HG03025 (cell line): Measurements from ENCODE around the gene TJAP1.
"Not testable (repeated sequence)": the region's sequence is repeated elsewhere in the genome, so short reads cannot be mapped to it uniquely, and the experiment has no call there.

Experiments
- ATAC-seq: cut with Tn5 transposase; IDR thresholded peaks from one replicate; pipeline ENCODE4 v1.9.1; 2021; ENCODE audit warnings: mild to moderate bottlenecking, moderate library complexity; ENCODE audit not compliant: unreplicated experiment, low FRiP score

Gene TJAP1

GRCh38 chr6:43476746-43477145, 624 bp upstream of the TJAP1 start:
- ATAC-seq, result no peak

GRCh38 chr6:43478008-43478372, 620 bp downstream of the TJAP1 start:
- ATAC-seq, result no peak

- ATAC-seq, result no peak
Measured at GRCh38 chr6:43481075-43481474, 3.7 kb downstream of the TJAP1 start.

DNA sequence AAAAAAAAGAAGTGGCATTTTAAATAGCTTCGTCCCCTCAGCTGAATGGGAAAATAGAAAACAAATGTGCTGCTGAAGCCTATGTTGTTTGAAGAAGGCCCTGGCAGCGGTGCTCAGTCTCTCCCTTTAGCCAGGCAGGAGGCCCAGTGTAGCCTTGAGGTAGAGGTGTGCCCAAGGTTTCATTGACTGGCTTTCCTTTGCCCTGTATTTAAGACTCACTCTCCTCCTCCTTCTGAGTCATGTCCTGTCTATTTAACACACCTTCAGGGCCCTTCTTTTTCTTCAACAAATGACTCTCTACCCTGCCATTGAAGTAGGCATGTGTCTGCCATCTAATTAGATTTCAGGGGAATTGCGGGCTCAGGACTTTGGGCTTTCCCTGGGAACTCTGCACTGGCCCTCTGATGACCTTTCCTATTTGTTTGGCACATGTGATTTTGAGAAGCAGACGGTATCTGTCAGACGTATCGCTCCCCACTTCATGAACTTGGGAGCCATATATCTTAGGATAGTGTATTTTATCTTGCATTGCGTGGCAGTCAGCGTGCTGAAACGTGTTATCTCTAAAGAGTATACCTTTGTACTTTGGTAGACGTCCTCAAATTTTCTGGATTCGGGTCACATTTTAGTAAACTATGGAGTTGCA, 4.3 kb downstream of the TJAP1 start:
- ATAC-seq, result no peak

DNA sequence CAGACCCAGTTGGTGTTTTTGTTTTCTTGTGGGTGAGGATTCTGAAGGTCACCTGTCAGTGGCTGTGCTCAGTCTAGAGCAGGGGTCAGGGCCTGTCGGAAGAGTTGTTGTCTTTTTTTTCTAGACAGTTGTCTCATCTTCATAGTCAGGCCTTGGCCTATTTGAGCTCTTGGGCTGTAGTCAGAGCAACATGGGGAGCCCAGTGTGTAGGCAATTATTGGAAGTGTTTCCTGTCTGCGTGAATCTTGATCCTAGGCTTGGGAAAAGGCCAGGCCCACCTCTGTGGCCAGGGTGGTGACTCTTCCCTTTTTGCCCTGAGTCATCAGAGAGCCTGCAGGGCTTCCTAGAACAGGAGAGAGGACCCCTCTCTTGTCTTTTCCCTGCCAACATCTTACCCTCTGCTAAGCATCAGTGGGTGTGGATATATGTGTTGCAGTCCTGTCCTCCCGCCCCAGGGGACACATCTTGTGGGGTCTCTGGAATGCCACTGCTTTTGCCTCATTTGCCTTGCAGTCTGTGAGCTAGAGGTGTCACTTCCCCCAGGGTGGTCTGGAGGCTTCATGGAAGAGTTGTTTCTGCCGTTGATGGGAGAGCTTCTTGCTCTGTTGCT, 11.4 kb downstream of the TJAP1 start:
- ATAC-seq, result no peak

DNA sequence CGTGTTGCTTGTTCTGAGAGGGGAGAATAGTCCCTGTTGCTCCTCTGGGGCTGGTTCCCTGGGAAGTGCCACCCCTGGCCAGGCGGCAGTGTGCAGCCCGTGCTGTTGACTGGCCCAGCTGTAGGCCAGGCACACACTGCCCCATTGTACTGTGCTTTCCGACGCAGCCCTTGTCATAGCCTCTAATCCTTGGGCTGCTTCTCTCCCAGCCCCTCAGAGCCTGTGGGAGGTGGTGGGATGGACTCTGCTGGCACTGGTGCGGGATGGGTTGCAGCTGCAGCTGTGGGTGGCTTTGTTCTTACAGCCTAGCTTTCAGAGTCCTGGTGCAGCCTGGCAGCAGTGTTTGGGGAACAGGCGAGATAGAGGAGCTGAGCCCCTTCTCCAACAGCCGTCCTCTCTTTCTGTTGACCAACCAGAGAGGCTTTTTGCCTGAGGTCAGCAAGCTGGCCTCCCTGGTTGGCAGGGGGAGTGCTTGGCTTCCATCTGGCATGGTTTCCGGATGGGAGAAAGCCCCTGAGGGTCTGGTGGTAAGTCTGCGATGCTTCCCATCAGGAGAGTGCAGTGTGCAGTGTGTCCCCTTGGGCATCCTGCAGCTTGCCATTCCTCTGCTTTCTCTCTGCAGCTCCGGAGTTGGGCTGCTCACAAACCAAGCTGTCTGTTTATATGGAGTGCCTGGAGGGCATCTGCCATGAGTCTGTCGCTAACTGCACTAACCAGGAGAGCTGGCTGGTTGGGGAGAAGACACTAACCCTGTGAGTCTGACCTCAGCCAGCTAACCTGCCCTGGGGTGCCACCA, 12.1 kb downstream of the TJAP1 start:
- no peak for ATAC-seq

DNA sequence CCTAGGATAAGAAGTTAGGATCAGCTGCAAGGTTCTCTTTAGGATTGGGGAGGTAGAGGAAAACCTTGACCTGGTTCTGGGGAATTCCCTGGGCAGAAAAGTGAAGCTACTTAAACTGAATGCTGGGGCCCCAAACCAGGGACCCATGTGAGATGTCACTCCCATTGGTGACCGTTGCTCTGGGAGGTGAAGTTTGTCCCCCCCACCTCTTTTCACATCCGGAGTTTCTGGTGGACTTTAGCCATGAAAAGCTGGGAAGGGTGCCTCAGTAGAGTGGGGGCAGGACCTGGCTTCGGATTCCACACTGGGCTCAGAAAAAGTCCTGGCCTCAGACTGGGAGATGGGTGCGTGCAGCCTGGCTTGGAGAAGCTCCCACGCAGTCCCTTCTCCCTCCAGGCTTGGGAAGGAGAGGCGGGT, 13.2 kb downstream of the TJAP1 start:
- no peak for ATAC-seq

DNA sequence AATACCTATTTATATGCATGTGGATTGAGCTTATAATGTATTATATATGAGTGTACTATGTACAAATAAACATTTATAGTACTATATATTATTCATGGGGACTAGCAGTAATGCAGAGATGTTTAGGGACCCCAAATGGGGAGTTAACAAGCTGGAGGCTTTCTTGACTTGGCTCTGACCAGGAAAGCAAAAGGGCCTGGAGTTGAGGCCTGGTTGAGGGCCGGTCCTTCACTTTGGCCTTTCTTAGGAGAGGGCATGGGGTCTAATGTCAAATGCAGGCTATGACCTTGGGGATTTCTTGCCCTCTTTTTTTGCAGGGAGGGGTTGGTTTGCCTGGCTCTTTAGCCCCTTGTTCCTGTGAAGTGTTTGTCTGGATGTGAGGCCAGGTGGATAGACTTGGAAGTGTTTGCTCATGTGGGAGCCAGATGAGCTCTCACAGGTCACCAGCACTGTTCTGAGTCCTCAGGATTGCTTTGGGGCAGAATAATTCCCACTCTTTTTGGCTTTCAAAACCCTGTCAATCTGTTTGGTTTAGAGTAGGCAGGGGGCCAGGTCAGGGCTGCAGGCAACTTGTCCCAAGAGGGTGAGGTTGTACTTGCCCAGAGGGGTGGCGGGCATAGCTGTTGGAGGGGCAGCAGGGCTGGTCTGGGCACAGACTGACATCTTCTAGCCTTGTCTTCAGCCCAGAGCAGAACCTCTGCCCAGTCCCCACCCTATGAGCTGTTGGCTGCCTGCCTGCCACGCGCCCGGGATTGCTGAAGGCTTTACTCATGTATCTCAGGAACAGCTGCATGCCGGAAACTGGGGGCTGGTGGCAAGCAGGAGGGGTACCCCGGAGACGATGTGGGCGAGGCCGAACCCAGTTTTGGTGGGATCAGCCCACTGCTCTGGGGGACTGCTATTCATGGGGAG, 14.6 kb downstream of the TJAP1 start:
- ATAC-seq, result no peak

- ATAC-seq, result no peak
Measured at GRCh38 chr6:43492673-43493072, 15.3 kb downstream of the TJAP1 start.

- ATAC-seq, result no peak
Measured at GRCh38 chr6:43493230-43493629, 15.9 kb downstream of the TJAP1 start.

DNA sequence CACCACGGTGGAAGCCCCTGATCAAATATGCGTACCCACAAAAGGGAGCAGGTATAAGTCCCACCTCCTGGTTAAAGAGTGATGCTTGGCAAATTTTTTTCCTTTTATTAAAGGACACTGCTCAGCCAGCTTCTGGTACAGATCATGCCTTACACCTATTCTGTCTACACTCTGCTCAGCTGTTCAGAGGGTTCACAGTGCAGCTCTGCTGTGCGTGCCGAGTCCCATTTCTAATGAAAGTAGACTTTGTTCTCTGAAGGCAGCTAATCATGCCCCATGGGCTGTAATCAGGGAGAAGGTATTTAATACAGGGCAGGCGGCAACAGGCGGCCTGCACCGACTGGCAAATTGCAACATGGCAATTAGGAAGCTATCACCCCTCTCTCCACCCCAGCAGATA, 16.5 kb downstream of the TJAP1 start:
- ATAC-seq, result no peak

GRCh38 chr6:43494321-43494720, 17.0 kb downstream of the TJAP1 start:
- no peak for ATAC-seq

- no peak for ATAC-seq
Measured at GRCh38 chr6:43494766-43495165, 17.4 kb downstream of the TJAP1 start.

GRCh38 chr6:43495409-43495941, 18.1 kb downstream of the TJAP1 start:
- ATAC-seq, result no peak

GRCh38 chr6:43496370-43497128, 19.2 kb downstream of the TJAP1 start:
- no peak for ATAC-seq

DNA sequence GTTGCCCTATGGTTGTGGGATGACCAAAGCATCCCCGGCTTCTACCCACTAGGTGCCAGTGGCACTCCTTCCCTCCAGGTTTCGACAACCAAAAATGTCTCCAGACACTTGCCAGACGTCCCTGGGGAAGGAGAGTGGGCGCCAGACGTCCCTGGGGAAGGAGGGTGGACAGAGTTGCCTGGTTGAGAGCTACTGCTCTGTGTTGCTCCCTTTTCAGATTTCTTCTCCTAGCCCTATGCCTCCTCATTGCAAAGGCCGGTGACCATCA, 19.7 kb downstream of the TJAP1 start:
- no peak for ATAC-seq

- ATAC-seq, result no peak
Measured at GRCh38 chr6:43497689-43498088, 20.3 kb downstream of the TJAP1 start.

DNA sequence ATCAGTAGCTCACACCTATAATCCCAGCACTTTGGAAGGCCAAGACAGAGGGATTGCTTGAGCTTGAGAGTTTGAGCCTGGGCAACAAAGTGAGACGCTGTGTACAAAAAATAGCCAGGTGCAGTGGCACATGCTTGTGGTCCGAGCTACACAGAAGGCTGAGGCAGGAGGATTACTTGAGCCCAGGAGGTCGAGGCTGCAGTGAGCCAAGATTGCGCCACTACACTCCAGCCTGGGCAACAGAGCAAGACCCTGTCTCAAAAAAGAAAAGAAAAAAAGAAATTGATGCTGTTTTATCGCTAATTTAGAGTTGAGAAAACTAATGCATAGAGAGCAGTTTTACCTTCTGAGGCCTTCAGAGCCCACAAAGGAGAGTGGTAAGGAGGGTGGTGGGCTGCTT, 20.9 kb downstream of the TJAP1 start:
- ATAC-seq, result not testable (repeated sequence)

DNA sequence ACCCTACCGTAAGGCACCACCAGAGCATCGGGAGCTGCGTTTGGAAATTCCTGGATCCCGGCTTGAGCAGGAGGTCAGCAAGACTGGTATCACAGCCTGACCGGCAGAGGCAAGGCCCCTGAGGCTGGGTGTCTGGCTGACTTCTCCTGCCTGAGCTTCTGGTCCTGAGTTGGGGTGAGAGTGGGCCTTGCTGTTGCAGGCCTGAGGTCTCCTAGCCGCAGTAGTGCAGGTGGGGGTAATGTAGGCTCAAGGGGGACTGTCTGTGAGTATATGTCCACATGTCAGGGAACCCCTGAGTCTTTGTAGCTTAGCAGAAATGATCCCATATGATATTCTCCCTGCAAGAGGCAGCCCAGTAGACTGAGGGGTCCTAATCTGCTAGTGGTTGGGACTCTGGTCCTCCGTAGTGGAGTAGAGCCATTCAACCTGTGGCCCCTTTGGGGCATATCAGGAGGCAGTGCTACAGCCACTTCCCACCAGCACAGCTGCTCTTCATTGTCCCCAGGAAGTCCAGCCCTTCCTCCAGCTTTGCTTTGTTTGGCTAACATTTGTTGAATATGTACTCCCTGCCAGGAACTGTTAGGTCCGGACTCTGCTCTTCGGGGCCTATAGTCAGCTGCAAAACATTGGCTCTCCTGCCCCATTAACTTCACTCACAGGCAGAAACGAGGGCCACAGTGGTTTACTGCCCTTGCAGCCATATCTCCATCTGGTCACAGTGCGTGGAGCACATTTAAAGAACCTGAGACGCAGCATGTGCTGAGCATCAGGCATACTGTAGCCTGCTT, 21.9 kb downstream of the TJAP1 start:
- ATAC-seq, result no peak
